GM19438 (cell line): ENCODE measurements around the gene SLC30A4.
"Not testable (repeated sequence)": the region's sequence is repeated elsewhere in the genome, so short reads cannot be mapped to it uniquely, and the experiment has no call there.

Experiments
- ATAC-seq: cut with Tn5 transposase; IDR thresholded peaks from one replicate; pipeline ENCODE4 v1.9.1; 2021; ENCODE audit warnings: low read depth; ENCODE audit not compliant: unreplicated experiment

SLC30A4 gene

DNA sequence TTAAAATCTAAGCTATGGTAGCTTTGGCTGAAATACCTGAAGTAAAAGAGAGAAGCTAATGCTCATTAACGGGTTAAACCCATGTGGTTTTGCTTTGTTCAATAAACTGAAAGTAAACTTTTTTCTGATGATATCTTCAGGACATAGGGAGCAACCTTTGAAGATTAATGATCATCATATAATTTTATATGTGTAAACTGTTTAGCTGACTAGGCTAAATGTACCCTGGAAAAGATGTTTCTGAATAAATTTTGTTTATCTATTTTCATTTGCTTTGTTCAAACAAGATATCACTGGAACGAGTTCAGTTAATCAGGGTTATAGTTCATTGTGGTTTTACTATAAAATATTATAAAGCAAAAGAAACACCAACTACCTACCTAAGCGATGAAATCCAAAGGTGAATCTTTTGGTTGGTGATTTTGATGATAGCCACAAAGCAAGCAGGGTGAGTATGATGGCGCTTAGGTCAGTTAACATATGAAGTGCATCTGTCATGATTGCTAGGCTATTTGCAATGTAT lies 11.7 kb downstream of the SLC30A4 start:
- no peak for ATAC-seq

DNA sequence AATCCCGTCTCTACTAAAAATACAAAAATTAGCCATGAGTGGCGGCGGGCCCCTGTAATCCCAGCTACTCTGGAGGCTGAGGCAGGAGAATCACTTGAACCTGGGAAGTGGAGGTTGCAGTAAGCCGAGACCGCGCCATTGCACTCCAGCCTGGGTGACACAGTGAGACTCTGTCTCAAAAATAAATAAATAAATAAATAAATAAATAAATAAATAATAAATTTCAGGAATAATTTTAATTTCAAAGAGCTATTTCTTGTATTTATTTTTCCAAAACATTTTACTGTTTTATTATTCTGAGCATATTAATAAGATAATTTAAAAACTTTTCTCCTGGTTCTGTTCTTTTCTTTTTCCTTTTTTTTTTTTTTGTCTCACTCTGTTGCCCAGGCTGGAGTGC lies 15.4 kb downstream of the SLC30A4 start:
- not testable (repeated sequence) for ATAC-seq

DNA sequence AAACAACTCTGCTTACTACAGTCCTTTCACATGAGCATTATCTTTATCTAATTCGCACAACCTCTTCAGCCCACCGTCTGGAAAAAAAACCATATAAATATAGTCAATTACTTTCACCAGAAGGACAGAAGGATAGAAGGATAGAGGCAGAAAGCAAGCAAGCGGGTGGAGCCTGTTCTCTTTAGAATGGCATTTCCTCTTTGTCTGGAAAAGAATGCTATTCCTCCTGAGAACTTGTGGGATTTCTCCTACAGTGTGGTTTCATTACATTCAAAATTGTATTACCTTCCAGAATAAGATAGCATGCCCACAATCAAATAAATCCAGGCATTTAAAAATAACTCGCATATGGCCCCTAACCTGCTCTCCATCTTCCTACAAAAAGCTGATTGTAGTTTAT lies 23.1 kb downstream of the SLC30A4 start:
- ATAC-seq, result no peak

DNA sequence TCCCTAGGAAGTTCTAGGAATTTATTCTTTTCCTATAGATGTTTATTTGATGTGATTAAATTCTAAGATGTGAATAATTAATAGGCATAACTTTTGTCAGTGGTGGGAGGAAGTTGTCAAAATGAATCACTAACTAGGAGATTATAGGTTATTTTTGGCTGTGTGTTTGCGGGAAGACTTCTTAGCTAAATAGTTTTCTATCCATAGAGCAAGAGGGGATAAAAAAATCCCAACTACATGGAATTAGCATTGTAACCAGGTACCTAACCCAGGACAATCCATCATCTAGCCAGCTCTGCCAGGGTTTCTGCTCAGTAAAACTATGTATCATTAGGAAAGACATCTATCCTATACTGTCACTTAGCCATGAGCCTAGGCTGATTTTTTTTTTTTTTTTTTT lies 23.9 kb downstream of the SLC30A4 start:
- ATAC-seq, result no peak

DNA sequence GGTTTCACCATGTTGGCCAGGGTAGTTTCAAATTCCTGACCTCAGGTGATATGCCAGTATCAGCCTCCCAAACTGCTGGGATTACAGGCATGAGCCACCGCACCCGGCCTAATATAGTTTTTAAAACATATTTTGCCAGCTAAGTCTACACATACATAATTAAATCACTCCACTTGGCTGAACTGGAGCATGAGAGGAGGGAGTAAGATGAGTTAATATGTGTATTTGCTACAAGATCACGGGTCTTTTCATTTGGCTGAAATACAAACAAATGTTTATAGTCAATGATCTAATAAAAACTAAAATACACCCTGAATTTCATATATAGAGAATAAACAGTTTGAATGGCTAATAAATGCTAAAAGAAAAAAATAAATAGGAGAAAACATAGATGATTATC lies 25.3 kb downstream of the SLC30A4 start:
- no peak for ATAC-seq

DNA sequence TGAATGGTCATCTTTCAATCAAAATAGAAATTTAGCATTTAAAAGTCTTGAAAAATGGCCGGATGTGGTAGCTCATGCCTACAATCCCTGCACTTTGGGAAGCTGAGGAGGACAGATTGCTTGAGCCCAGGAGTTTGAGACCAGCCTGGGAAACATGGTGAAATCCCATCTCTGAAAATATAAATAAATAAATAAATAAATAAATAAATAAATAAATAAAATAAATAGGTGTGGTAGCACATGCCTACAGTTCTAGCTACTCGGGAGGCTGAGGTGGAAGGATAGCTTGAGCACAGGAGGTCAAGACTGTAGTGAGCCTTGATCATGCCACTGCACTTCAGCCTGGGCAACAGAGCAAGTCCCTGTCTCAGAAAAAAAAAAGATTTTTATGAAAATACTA lies 25.9 kb downstream of the SLC30A4 start:
- no peak for ATAC-seq

DNA sequence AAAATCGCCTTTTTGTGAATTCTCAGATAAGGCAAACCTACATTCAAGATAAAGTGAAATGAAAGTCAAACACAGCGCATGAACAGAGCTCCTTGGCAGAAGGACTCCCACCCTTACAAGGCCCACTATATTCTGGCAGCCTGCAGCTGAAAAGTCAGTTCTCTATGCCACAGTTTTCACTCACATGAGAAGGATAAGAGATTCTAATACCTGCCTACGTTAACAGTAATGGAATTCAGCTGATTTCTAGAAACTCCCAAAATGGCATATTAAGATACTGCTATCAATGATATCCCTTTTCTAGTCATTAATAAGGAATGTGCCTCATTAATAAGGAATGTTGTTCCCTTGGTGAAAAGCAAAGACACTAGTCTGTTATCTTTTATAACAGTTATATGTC lies 27.0 kb downstream of the SLC30A4 start:
- no peak for ATAC-seq

DNA sequence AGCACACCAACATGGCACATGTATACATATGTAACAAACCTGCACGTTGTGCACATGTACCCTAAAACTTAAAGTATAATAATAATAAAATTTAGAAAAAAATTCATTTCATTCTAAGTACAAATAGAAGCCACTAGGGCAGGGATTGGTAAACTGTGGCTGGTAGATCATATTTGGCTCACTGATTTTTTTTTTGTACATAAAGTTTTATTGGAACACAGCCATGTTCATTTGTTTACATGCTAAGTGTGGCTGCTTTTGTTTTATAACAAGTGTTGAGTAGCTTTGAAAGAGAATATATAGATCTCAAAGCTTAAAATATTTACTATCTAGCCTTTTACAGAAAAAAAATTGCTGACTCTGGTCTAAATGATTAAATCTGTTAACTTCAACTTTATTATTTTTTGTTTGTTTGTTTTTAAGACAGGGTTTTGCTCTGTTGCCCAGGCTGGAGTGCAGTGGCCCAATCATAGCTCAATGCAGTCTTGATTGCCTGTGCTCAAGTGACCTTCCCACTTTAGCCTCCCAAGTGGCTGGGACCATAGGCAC lies 32.8 kb downstream of the SLC30A4 start:
- no peak for ATAC-seq

DNA sequence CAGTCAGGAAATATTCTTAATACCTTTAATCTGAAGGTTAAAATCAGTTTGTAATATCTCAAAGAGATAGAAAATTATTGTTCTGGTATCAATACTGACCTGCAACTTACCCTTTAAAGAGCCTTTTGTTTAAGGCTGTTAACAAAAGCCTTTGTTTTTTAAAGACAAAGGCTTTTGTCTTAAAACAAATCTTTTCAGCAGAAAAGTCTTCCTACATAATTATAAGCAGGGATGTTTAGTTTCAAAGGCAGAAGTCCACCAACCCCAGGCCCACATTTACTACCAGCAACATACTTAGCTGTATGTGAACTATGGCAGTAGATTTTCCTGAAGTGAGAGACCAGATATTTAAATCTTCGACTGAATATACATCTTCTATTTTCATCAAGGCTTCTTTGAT lies 36.2 kb downstream of the SLC30A4 start:
- no peak for ATAC-seq

DNA sequence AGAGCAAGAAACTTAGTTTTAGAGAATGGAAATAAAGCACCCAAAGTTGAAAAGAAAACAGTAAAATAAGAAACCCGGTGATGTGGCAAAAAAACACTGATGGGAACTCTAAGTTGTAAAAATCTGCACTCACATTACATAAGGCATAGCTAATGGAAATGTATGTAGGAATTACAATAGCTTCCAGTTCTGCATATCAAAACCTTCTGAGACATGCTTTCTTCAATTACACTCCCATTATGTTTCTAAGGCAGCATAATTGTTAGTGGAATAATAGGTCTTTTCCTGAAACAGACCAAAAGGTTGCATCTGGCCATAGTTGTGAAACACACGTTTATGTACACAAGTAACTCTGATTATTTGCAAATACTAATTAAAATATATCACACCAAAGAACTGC lies 41.4 kb downstream of the SLC30A4 start:
- no peak for ATAC-seq

DNA sequence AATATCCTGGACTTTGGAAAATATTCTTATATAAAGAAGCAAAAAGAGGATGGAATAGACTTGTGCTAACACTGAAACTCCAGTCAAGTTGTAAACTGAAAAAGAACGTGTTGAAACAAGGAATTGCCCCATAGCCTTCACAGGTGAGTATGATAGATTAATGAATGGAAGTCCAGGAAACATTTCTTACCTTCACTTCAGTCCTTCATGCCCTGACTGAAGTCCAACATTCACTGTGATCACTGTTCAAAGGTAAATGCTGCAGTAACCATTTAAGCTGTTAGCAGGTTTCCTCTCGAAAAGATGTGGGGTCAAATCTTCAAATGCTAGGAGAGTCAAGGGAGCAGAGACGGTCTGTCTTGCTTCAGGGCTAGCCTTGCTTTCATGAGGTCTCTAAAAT lies 46.1 kb downstream of the SLC30A4 start:
- ATAC-seq, result no peak

DNA sequence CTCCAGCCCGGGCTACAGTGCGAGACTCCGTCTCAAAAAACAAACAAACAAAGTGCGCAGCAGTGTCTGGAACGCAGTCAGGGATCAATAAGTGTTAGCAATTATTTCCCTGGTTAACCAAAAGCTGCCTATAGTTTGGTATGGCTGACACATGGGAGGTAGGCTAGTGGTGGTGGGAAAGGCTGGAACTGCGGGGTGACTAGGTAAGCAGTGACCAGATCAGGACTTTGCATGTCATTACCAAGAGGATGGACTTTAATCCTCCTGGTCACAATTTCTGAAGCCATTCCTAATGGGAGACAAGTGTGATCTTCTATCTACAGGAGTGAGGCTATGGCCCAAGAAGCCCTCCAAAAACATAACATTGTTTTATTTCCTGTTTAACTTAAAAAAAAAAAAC lies 47.8 kb downstream of the SLC30A4 start:
- ATAC-seq, result no peak

DNA sequence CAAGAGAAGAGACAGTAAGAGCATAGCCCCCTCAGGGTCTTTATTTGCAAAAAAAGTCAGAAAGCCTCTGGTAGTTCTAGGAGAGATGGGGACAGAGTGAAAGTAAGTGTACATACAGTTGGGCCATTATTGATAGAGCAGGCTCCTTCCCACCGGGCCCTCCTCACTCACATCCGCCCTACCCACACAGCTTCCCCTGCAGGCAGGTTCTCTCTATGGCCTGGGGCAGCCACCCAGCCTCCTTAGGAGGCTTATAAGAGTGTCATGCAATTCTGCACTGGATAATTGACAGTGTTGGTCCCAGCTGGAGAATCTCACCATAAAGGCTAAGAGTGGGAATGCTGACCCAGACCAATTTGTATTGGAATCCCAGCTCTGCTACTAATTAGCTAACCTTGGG lies 49.5 kb downstream of the SLC30A4 start:
- no peak for ATAC-seq

DNA sequence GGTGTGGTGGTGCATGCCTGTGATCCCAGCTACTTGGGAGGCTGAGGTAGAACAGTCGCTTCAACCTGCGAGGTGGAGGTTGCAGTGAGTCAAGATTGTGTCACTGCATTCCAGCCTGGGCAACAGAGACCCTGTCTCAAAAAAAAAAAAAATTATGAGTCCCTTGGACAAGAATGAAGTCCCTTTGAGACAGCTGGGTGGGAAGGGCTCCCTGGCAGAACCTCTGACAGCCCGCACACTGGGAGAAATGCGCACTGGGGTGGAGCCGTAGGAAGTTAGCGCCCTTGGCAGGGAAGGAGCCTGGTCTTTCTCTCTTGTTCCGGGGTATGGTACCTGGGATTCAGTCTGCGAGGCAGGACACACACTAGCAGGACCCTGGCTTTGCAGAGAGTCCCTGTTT lies 51.4 kb downstream of the SLC30A4 start:
- no peak for ATAC-seq

DNA sequence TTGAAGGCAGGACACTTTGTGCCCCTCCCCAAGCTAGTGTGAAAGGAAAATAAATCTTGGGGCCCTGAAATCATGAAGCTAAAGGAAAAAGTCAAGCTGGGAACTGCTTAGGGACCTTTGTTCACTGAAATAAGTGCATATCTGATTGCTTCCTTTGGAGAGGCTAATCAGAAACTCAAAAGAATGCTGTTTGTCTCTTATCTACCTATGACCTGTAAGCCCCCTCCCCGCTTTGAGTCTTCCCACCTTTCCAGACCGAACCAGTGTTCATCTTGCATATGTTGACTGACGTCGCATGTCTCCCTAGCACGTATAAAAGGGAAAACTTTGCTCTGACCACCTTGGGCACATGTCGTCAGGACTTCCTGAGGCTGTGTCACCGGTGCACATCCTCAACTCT lies 53.1 kb downstream of the SLC30A4 start:
- no peak for ATAC-seq

DNA sequence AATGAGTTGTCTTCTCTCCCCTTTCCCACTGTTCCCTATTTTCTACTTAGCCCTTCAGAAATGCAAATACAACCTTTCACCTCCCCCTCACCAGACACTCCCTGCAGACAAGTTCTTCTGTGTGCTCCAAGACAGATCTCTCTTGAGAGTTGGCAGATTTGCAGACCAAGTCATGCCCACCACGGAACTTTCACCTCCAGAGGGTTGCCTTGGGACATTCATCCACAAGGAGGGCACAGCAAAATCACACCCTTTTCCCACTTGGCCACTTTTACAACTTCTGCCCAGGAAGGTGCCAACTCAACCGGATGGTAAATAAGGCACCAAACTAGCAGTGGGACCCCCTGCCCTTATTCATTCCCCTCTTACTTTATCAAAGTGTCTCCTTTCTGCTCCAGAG lies 53.5 kb downstream of the SLC30A4 start:
- ATAC-seq, result no peak

DNA sequence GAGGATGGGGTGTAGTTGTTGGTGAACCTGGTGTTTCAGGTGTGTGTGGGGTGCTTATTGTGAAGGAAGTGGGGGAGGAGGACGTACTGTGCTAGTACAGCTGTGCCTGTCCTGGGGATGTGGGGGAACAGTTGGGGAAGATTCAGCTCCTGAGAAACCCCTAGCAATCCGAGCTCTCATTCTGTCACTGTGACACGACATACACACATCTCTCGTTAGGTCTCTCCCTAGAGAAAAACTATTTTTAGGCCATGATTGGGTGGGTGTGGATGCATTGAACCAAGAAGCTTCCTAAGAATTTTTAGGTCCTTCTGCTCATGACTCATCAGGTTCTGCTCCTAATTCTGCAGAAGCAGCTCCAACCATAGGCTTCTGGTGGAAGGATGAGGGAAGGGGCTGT lies 54.3 kb downstream of the SLC30A4 start:
- no peak for ATAC-seq

DNA sequence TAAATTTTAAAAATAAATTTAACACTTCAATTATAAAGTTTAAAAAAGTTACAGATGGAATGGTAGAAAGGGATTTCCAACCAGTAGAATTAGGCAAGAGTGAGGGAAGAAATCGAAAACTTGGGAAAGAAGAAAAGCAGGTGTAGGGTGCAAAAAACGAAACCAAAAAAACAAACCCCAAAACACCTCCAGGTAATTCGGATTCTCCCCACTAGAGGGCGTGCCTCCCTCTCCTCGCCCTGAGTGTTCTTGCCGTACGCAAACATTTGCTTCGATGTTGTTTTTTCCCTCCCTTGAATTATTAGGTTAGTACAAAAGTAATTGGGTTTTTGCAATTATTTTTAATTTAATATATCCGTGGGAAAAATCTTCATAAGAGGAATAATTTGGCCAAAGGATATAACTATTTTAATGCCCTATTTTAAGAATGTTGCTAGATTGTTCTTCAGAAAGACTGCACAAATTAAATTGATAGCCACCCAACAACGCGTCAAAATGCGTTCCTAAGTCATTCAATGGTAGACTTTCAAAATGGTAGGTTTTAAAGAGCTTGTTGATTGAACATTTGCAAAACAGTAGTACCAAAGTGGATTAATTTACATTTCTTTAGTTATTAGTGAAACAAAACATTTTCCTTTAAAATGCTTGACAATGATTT lies 63.7 kb downstream of the SLC30A4 start:
- ATAC-seq, result no peak

DNA sequence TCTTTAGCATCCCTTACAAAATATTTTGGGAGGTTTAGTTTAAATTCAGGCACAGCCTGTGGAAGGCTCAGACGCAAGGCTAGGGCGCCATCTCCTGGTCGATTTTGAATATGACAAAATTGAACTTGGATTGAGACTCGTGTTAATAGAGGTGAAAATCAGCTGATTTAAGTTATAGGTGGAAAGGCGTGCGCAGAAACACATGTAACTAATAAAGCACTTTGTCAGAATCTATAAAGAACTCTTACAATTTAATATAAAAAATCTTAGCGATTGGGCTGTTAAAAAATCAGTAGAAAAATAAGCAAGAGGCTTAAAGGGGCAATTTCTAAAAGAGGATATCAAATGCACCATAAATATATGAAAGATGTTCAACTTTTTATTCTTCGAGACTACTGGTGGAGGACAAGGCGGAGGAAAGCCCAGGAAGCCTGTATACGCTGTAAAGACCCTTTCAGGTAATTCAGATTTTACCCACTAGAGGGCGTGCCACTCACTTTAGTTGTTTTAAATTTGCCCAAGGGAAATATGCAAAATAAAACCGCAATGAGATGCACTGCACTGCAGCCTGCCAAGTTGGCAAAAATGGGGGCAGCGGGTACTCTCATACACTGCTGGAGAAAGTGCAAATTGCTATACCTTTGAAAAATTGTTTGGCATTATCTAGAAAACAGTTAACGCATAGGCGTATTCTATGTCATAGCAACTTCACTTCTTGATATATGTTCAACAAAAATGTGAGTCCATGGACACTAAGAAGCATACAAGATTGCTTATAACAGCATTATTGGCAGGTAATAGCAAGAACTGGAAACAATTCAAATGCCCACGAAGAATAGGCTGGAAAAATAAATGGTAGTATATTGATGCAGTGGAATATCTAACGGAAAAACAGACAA lies 64.7 kb downstream of the SLC30A4 start:
- ATAC-seq, result peak; percentile 49

DNA sequence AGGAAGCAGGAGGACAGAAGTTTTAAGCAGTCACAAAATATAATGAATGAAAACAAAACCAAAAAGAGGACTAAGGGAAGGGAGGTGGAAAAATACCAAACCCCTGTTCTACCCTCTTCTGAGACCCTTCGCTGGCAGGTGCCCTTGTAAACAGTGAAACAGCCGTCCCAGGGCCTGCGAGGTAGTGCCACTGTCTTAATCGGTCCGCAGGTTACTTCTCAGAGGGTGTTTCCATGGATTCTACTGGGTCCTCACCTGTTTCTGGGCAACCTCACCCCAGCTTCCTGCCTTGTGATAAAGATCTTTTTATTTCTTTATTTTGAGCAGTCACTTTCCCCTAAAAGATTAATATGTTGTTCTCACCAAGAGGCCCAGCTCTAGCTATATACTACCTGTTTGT lies 65.3 kb downstream of the SLC30A4 start:
- ATAC-seq, result no peak

DNA sequence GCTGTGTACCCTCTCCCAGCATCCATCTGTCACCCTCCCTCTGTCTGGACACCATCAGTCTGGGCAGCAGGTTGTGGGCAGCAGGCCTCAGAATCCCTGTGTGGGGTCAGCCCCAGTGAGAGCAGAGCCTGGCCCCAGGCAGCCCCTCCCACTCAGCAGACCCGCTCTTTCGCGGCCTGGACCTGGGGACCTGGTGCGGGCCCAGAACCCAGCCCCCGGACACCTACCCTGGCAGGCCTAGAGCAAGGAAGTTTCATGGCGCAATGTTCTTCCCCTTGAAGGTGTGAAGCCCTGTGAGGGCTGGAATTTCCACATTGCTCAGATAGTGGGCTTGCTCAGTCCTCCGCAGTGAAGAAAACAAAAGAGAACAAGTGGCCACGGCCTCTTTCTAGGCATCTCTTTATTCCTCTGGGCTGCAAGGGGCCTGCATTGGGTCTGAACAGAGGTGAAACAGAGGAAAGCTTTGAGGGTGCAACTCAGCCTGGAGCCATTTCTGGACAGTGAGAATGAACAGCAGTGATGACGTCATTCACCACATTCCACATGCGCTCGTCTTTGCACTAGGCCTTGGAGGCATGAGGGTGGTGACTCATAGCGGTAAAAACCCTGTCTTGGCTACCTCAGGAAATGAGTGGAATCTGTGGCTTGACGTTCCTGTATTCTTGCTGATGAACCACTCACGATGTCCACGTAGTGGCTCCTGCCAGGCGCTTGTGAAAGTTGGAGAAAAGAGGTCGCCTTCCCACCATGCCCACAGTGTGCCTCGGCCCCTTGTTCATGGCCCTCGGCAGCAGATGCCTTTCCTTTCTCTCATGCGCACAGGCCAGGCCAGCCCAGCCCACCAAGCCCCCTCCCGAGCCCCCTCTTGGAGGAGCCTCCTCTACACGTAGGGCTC lies 66.1 kb downstream of the SLC30A4 start:
- ATAC-seq, result no peak
